Measurements from ENCODE around the gene POU6F2. TPM values are rescaled to one million over a fixed set of nuclear protein-coding genes. Genes with fewer than 3 reads are reported as not detected.

The POU6F2 gene
- total and polyA plus RNA-seq, 4 experiments from 2014 or later, result not detected

GRCh38 chr7:39221901-39222300 lies 244.2 kb downstream of the POU6F2 start:
- peaks cover 0 to 6% (median 0%) of the 10 kb centered on the region in 8 donors for H3K9me3 Mint-ChIP-seq
- Histone ChIP-seq H3K36me3 (ENCODE audit: insufficient read depth, low read length) (no peaks in the 10 kb centered on the region), H3K27ac (ENCODE audit: low read depth, low read length) (no peak overlapping the region), H3K4me1 (ENCODE audit: insufficient read depth, low read length) (no peaks in the 10 kb centered on the region), H3K4me3 (ENCODE audit: low read length in 2 of 2) (no peak overlapping the region), H3K9me3 (ENCODE audit: control insufficient read depth in 1 of 2, low read length in 2 of 2) (no peaks in the 10 kb centered on the region), H3K27me3 (ENCODE audit: insufficient read depth, low read length) (no peaks in the 10 kb centered on the region)
- no peak overlapping the region for H3K4me3 Mint-ChIP-seq
- CTCF ChIA-PET (ENCODE audit: partially characterized antibody), result no interaction called here
- no peak for DNase-seq
- intact Hi-C loops (cut with micrococcal nuclease), result no loop called here
- H3K36me3 Mint-ChIP-seq, result no peaks in the 10 kb centered on the region
- POLR2A ChIA-PET (ENCODE audit: partially characterized antibody), result no interaction called here
- H3K4me1 Mint-ChIP-seq, result no peaks in the 10 kb centered on the region
- no peaks in the 10 kb centered on the region for H3K27me3 Mint-ChIP-seq
- H3K27ac Mint-ChIP-seq, result no peak overlapping the region

GRCh38 chr7:39228946-39229345 lies 251.2 kb downstream of the POU6F2 start:
- H3K27ac ChIP-seq (ENCODE audit: low read depth, low read length), result no peak overlapping the region
- no peak overlapping the region for H3K4me3 Mint-ChIP-seq
- H3K4me1 Mint-ChIP-seq, result no peaks in the 10 kb centered on the region
- no peaks in the 10 kb centered on the region for H3K9me3 ChIP-seq (ENCODE audit: control insufficient read depth in 1 of 2, low read length in 2 of 2)
- no peak for DNase-seq
- H3K4me1 ChIP-seq (ENCODE audit: insufficient read depth, low read length), result no peaks in the 10 kb centered on the region
- no peak overlapping the region for H3K27ac Mint-ChIP-seq
- no peaks in the 10 kb centered on the region for H3K27me3 ChIP-seq (ENCODE audit: insufficient read depth, low read length)
- intact Hi-C loops (cut with micrococcal nuclease), result no loop called here
- ChIA-PET POLR2A (ENCODE audit: partially characterized antibody) (no interaction called here), CTCF (ENCODE audit: partially characterized antibody) (no interaction called here)
- H3K36me3 Mint-ChIP-seq, result no peaks in the 10 kb centered on the region
- no peaks in the 10 kb centered on the region for H3K36me3 ChIP-seq (ENCODE audit: insufficient read depth, low read length)
- peaks cover 0 to 6% (median 0%) of the 10 kb centered on the region in 8 donors for H3K9me3 Mint-ChIP-seq
- no peak overlapping the region for H3K4me3 ChIP-seq (ENCODE audit: low read length in 2 of 2)
- H3K27me3 Mint-ChIP-seq, result no peaks in the 10 kb centered on the region

GRCh38 chr7:39233851-39234529 lies 256.3 kb downstream of the POU6F2 start:
- H3K27me3 Mint-ChIP-seq, result peaks cover 0 to 6% of the 10 kb centered on the region in 2 donors
- Histone ChIP-seq H3K27me3 (ENCODE audit: insufficient read depth, low read length) (no peaks in the 10 kb centered on the region), H3K9me3 (ENCODE audit: control insufficient read depth in 1 of 2, low read length in 2 of 2) (no peaks in the 10 kb centered on the region), H3K4me1 (ENCODE audit: insufficient read depth, low read length) (no peaks in the 10 kb centered on the region), H3K36me3 (ENCODE audit: insufficient read depth, low read length) (no peaks in the 10 kb centered on the region), H3K27ac (ENCODE audit: low read depth, low read length) (no peak overlapping the region), H3K4me3 (ENCODE audit: low read length in 2 of 2) (no peak overlapping the region)
- no peak overlapping the region for H3K4me3 Mint-ChIP-seq
- ChIA-PET POLR2A (ENCODE audit: partially characterized antibody) (no interaction called here), CTCF (ENCODE audit: partially characterized antibody) (no interaction called here)
- no peaks in the 10 kb centered on the region for H3K4me1 Mint-ChIP-seq
- H3K36me3 Mint-ChIP-seq, result no peaks in the 10 kb centered on the region
- DNase-seq, result no peak
- no peak overlapping the region for H3K27ac Mint-ChIP-seq
- peaks cover 0 to 6% (median 0%) of the 10 kb centered on the region in 8 donors for H3K9me3 Mint-ChIP-seq
- intact Hi-C loops (cut with micrococcal nuclease), result no loop called here

GRCh38 chr7:39238234-39238869 lies 260.6 kb downstream of the POU6F2 start:
- CTCF ChIA-PET (ENCODE audit: partially characterized antibody), result no interaction called here
- intact Hi-C loops (cut with micrococcal nuclease), result no loop called here
- no peaks in the 10 kb centered on the region for H3K36me3 Mint-ChIP-seq
- peaks cover 0 to 4% (median under 1%) of the 10 kb centered on the region in 8 donors for H3K9me3 Mint-ChIP-seq
- no peaks in the 10 kb centered on the region for H3K36me3 ChIP-seq (ENCODE audit: insufficient read depth, low read length)
- H3K9me3 ChIP-seq (ENCODE audit: control insufficient read depth in 1 of 2, low read length in 2 of 2), result no peaks in the 10 kb centered on the region
- H3K27ac ChIP-seq (ENCODE audit: low read depth, low read length), result no peak overlapping the region
- no peak overlapping the region for H3K4me3 Mint-ChIP-seq
- peaks cover 0 to 7% of the 10 kb centered on the region in 2 donors for H3K27me3 Mint-ChIP-seq
- H3K27me3 ChIP-seq (ENCODE audit: insufficient read depth, low read length), result no peaks in the 10 kb centered on the region
- H3K4me3 ChIP-seq (ENCODE audit: low read length in 2 of 2), result no peak overlapping the region
- no peaks in the 10 kb centered on the region for H3K4me1 ChIP-seq (ENCODE audit: insufficient read depth, low read length)
- no peak for DNase-seq
- no peaks in the 10 kb centered on the region for H3K4me1 Mint-ChIP-seq
- no peak overlapping the region for H3K27ac Mint-ChIP-seq
- POLR2A ChIA-PET (ENCODE audit: partially characterized antibody), result no interaction called here

GRCh38 chr7:39240864-39241263 lies 263.2 kb downstream of the POU6F2 start:
- no peak overlapping the region for H3K4me3 Mint-ChIP-seq
- peaks cover 0 to 5% (median 1%) of the 10 kb centered on the region in 8 donors for H3K9me3 Mint-ChIP-seq
- intact Hi-C loops (cut with micrococcal nuclease), result no loop called here
- no peaks in the 10 kb centered on the region for H3K36me3 Mint-ChIP-seq
- ChIA-PET POLR2A (ENCODE audit: partially characterized antibody) (no interaction called here), CTCF (ENCODE audit: partially characterized antibody) (no interaction called here)
- Histone ChIP-seq H3K27ac (ENCODE audit: low read depth, low read length) (no peak overlapping the region), H3K36me3 (ENCODE audit: insufficient read depth, low read length) (no peaks in the 10 kb centered on the region), H3K4me1 (ENCODE audit: insufficient read depth, low read length) (no peaks in the 10 kb centered on the region), H3K9me3 (ENCODE audit: control insufficient read depth in 1 of 2, low read length in 2 of 2) (no peaks in the 10 kb centered on the region), H3K4me3 (ENCODE audit: low read length in 2 of 2) (no peak overlapping the region), H3K27me3 (ENCODE audit: insufficient read depth, low read length) (no peaks in the 10 kb centered on the region)
- no peaks in the 10 kb centered on the region for H3K4me1 Mint-ChIP-seq
- no peak for DNase-seq
- H3K27me3 Mint-ChIP-seq, result peaks cover 0 to 4% of the 10 kb centered on the region in 2 donors
- no peak overlapping the region for H3K27ac Mint-ChIP-seq

GRCh38 chr7:39247576-39247975 lies 269.9 kb downstream of the POU6F2 start:
- Mint-ChIP-seq H3K4me1 (no peaks in the 10 kb centered on the region), H3K9me3 (peaks cover 0 to 3% (median 0%) of the 10 kb centered on the region in 8 donors), H3K27ac (no peak overlapping the region), H3K4me3 (no peak overlapping the region), H3K27me3 (peaks cover 0 to 4% of the 10 kb centered on the region in 2 donors), H3K36me3 (no peaks in the 10 kb centered on the region)
- H3K36me3 ChIP-seq (ENCODE audit: insufficient read depth, low read length), result no peaks in the 10 kb centered on the region
- H3K4me1 ChIP-seq (ENCODE audit: insufficient read depth, low read length), result no peaks in the 10 kb centered on the region
- DNase-seq, result no peak
- POLR2A ChIA-PET (ENCODE audit: partially characterized antibody), result no interaction called here
- H3K4me3 ChIP-seq (ENCODE audit: low read length in 2 of 2), result no peak overlapping the region
- no peaks in the 10 kb centered on the region for H3K27me3 ChIP-seq (ENCODE audit: insufficient read depth, low read length)
- H3K27ac ChIP-seq (ENCODE audit: low read depth, low read length), result no peak overlapping the region
- intact Hi-C loops (cut with micrococcal nuclease), result no loop called here
- CTCF ChIA-PET (ENCODE audit: partially characterized antibody), result no interaction called here
- no peaks in the 10 kb centered on the region for H3K9me3 ChIP-seq (ENCODE audit: control insufficient read depth in 1 of 2, low read length in 2 of 2)

GRCh38 chr7:39248041-39248691 lies 270.5 kb downstream of the POU6F2 start:
- no peaks in the 10 kb centered on the region for H3K36me3 ChIP-seq (ENCODE audit: insufficient read depth, low read length)
- POLR2A ChIA-PET (ENCODE audit: partially characterized antibody), result no interaction called here
- DNase-seq, result no peak
- CTCF ChIA-PET (ENCODE audit: partially characterized antibody), result no interaction called here
- Mint-ChIP-seq H3K27ac (no peak overlapping the region), H3K27me3 (peaks cover 0 to 2% of the 10 kb centered on the region in 2 donors), H3K4me3 (no peak overlapping the region), H3K4me1 (no peaks in the 10 kb centered on the region), H3K9me3 (peaks cover 0 to 3% (median 0%) of the 10 kb centered on the region in 8 donors), H3K36me3 (no peaks in the 10 kb centered on the region)
- intact Hi-C loops (cut with micrococcal nuclease), result no loop called here
- H3K4me3 ChIP-seq (ENCODE audit: low read length in 2 of 2), result no peak overlapping the region
- no peaks in the 10 kb centered on the region for H3K4me1 ChIP-seq (ENCODE audit: insufficient read depth, low read length)
- H3K27ac ChIP-seq (ENCODE audit: low read depth, low read length), result no peak overlapping the region
- H3K27me3 ChIP-seq (ENCODE audit: insufficient read depth, low read length), result no peaks in the 10 kb centered on the region
- H3K9me3 ChIP-seq (ENCODE audit: control insufficient read depth in 1 of 2, low read length in 2 of 2), result no peaks in the 10 kb centered on the region

All from CD4-positive, alpha-beta memory T cell (primary cell).